Parathyroid adenoma (tissue), 2 donors: ENCODE measurements around the gene SRC.

ENCODE experiments used
- H2AFZ ChIP-seq: fragments of 300-600 bp; sonication (generic); one replicate; pipeline ENCODE4 v1.7.0; 2017; ENCODE audit warnings: antibody characterized with exemption, mild to moderate bottlenecking
- H3K27ac ChIP-seq: fragments of 300-600 bp; sonication (generic); one replicate; pipeline ENCODE4 v1.7.0; 2017
- H3K27me3 ChIP-seq: fragments of 300-600 bp; sonication (generic); one replicate; pipeline ENCODE4 v1.7.0; 2017; ENCODE audit warnings: low read length; ENCODE audit not compliant: control insufficient read depth, insufficient read depth
- H3K36me3 ChIP-seq: fragments of 300-600 bp; sonication (generic); one replicate; pipeline ENCODE4 v1.7.0; 2017; ENCODE audit warnings: low read length; ENCODE audit not compliant: control insufficient read depth, insufficient read depth
- H3K4me1 ChIP-seq: fragments of 300-600 bp; sonication (generic); one replicate; pipeline ENCODE4 v1.7.0; 2017; ENCODE audit warnings: control low read depth
- H3K4me2 ChIP-seq: fragments of 300-600 bp; sonication (generic); one replicate; pipeline ENCODE4 v1.7.0; 2017; ENCODE audit warnings: low read length
- H3K4me3 ChIP-seq: fragments of 300-600 bp; sonication (generic); one replicate; pipeline ENCODE4 v1.7.0; 2017; ENCODE audit warnings: low read depth, low read length
- H3K79me2 ChIP-seq: fragments of 300-600 bp; sonication (generic); one replicate; pipeline ENCODE4 v1.7.0; 2017; ENCODE audit warnings: control low read depth
- H3K9ac ChIP-seq: fragments of 300-600 bp; sonication (generic); one replicate; pipeline ENCODE4 v1.7.0; 2017; ENCODE audit warnings: mild to moderate bottlenecking
- H3K9me3 ChIP-seq: fragments of 300-600 bp; sonication (generic); one replicate; pipeline ENCODE4 v1.7.0; 2017; ENCODE audit warnings: low read length; ENCODE audit not compliant: control insufficient read depth
- TF ChIP-seq, protein P1 (sequence below): fragments of 300-600 bp; sonication (generic); IDR thresholded peaks from one replicate; pipeline ENCODE4 v1.7.0; 2017; ENCODE audit warnings: antibody characterized with exemption, mild to moderate bottlenecking
- donor health status: primary hyperparathyroidism.

Gene SRC

DNA sequence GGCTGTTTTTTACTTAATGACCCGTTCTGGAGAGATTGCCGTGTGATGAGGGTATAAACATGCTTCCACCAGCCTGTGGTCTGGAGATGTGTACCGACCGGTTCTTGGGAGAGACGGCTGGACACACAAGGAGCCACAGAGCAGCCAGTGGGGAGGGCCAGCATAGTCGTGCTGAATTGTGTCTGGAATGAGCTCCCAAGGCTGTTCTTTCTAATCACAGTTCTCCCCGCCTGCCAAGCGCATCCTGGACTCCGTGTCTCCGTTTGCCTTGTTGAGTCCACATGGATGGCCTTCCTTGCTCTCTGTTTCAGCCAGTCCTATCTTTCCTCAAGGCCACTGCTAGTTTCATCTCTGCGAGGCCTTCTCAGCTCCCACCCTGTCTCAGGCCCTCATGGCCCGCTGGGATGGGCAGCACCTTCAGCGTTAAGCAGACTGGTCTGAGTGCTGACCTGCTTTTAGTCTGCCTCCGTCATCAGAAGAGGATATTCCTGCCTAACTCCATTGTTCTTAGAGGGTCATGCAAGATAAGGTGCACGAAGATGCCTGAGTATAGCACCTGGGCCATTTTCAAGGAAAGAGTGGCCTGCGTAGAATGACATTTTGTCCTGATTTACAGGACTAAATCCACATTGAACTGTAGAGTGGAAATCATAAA lies 35.9 kb upstream of the SRC start:
- Histone ChIP-seq H3K27ac (peak overlapping the region; percentile 50), H2AFZ (peak overlapping the region; percentile 18), H3K4me2 (no peak overlapping the region), H3K79me2 (peaks cover 18% of the 10 kb centered on the region), H3K27me3 (no peaks in the 10 kb centered on the region), H3K36me3 (no peaks in the 10 kb centered on the region), H3K4me1 (peaks cover 20% of the 10 kb centered on the region), H3K9ac (no peak overlapping the region), H3K4me3 (no peak overlapping the region), H3K9me3 (no peaks in the 10 kb centered on the region)
- TF ChIP-seq, protein P1, sequence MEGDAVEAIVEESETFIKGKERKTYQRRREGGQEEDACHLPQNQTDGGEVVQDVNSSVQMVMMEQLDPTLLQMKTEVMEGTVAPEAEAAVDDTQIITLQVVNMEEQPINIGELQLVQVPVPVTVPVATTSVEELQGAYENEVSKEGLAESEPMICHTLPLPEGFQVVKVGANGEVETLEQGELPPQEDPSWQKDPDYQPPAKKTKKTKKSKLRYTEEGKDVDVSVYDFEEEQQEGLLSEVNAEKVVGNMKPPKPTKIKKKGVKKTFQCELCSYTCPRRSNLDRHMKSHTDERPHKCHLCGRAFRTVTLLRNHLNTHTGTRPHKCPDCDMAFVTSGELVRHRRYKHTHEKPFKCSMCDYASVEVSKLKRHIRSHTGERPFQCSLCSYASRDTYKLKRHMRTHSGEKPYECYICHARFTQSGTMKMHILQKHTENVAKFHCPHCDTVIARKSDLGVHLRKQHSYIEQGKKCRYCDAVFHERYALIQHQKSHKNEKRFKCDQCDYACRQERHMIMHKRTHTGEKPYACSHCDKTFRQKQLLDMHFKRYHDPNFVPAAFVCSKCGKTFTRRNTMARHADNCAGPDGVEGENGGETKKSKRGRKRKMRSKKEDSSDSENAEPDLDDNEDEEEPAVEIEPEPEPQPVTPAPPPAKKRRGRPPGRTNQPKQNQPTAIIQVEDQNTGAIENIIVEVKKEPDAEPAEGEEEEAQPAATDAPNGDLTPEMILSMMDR: no peak

DNA sequence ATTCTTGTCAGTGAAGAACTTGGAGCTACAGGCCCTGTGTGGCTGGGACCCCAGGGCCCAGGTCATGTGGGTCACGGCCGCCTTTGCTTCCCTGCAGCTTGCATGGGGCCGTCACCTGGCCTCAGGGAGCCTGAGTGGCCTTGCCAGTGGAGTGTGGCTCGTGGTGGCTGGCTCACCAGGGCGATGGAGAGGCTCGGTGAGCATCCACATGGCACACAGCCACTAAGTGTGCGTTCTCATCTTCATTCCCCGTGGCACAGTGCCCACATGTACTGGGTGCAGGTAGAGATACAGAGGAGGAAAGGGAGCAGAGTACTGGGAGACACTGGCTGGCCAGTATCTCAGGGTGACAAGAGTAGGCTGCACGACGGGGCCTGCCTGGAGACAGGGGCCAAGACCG lies 35.0 kb upstream of the SRC start:
- TF ChIP-seq, protein P1: no peak
- Histone ChIP-seq H3K9ac (no peak overlapping the region), H3K4me2 (no peak overlapping the region), H3K27me3 (no peaks in the 10 kb centered on the region), H3K4me3 (no peak overlapping the region), H3K36me3 (no peaks in the 10 kb centered on the region), H2AFZ (no peak overlapping the region), H3K79me2 (peaks cover 18% of the 10 kb centered on the region), H3K9me3 (no peaks in the 10 kb centered on the region), H3K4me1 (peaks cover 27% of the 10 kb centered on the region), H3K27ac (no peak overlapping the region)

DNA sequence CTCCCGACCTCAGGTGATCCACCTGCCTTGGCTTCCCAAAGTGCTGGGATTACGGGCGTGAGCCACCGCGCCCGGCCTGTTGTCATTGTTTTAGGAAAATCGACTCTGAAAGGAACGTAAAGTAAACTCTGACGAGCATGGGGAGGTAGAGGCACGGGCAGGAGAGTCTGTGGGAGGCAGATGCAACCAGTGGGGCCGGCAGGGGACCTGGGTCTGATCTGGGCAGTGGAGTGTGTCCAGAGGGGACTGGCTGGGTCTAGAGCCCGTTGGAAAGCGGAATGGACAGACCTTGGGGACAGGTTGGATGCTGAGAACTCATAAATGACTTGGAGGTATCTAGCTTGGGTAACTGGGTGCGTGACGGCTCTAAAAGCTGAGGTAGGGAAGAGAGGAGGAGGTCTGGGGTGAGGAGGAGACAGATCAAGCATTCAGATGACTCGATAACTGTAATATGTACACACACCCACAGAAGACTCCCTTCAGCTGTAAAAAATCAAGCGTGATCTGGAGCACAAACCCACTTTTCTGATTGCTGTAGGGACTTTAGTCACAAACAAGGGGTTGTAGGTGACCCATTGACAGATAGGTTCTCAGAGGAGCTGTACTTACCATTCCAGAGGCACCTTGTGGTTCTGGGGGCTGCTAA lies 34.1 kb upstream of the SRC start:
- Histone ChIP-seq H3K9ac (no peak overlapping the region), H3K27me3 (no peaks in the 10 kb centered on the region), H2AFZ (no peak overlapping the region), H3K79me2 (peaks cover 18% of the 10 kb centered on the region), H3K27ac (no peak overlapping the region), H3K4me2 (no peak overlapping the region), H3K4me1 (peaks cover 27% of the 10 kb centered on the region), H3K4me3 (no peak overlapping the region), H3K9me3 (no peaks in the 10 kb centered on the region), H3K36me3 (no peaks in the 10 kb centered on the region)
- TF ChIP-seq, protein P1: no peak

DNA sequence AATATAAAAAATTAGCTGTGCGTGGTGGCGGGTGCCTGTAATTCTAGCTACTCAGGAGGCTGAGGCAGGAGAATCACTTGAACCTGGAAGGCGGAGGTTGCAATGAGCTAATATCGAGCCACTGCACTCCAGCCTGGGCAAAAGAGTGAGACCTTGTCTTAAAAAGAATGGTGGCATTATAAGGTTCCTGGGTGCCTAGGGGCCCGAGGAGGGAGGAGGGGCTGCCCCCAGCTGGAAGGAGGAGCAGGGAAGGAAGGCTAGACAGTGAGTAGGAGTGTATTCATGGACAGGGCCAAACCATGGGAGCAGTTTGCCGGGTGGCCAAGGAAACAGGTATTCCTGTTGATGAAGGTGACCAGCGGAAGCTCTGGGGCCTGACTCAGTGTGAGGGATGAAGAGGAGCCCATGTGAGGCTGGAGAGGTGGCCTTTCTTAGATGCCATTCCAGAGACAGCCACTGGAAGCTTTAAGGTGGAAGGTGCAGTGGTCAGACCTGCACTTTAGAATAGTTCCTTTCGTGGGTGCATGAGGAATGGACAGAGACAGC lies 32.3 kb upstream of the SRC start:
- no peak overlapping the region for H3K4me3 ChIP-seq
- peaks cover 18% of the 10 kb centered on the region for H3K79me2 ChIP-seq
- peak overlapping the region; percentile 30 for H2AFZ ChIP-seq
- peaks cover 27% of the 10 kb centered on the region for H3K4me1 ChIP-seq
- H3K9ac ChIP-seq: no peak overlapping the region
- TF ChIP-seq, protein P1: no peak
- no peaks in the 10 kb centered on the region for H3K9me3 ChIP-seq
- no peaks in the 10 kb centered on the region for H3K36me3 ChIP-seq
- H3K4me2 ChIP-seq: no peak overlapping the region
- no peaks in the 10 kb centered on the region for H3K27me3 ChIP-seq
- H3K27ac ChIP-seq: peak overlapping the region; percentile 69
